Stimulated activated CD8-positive, alpha-beta memory T cell treated with anti-CD3 and anti-CD28 coated beads, Interleukin-15, amount 100 ng/mL, for 48 hours (primary cell): ENCODE results near the gene TMEM240.
"Not testable (repeated sequence)": the region's sequence is repeated elsewhere in the genome, so short reads cannot be mapped to it uniquely, and the experiment has no call there.

ENCODE experiments used
- DNase-seq, 2 donors: peaks; one replicate each; pipeline ENCODE4 v3.0.0-alpha.2; 2020; ENCODE audit warnings: low read depth in 2 of 2

Gene TMEM240

GRCh38 chr1:1524750-1525383 lies 15.6 kb downstream of the TMEM240 start:
- not testable (repeated sequence) for DNase-seq

GRCh38 chr1:1523651-1524050 lies 16.8 kb downstream of the TMEM240 start:
- not testable (repeated sequence) for DNase-seq

GRCh38 chr1:1523226-1523625 lies 17.2 kb downstream of the TMEM240 start:
- not testable (repeated sequence) for DNase-seq

- DNase-seq, result not testable (repeated sequence)
Observed at GRCh38 chr1:1522536-1522935, 17.9 kb downstream of the TMEM240 start.

- DNase-seq, result no peak
Observed at GRCh38 chr1:1521331-1521730, 19.1 kb downstream of the TMEM240 start.

GRCh38 chr1:1519805-1520505 lies 20.5 kb downstream of the TMEM240 start:
- not testable (repeated sequence) for DNase-seq

- not testable (repeated sequence) for DNase-seq
Observed at GRCh38 chr1:1518621-1519007, 21.8 kb downstream of the TMEM240 start.

- DNase-seq, result no peak
Observed at GRCh38 chr1:1517973-1518620, 22.3 kb downstream of the TMEM240 start.

- DNase-seq, result not testable (repeated sequence)
Observed at GRCh38 chr1:1516923-1517322, 23.5 kb downstream of the TMEM240 start.

- DNase-seq, result not testable (repeated sequence)
Observed at GRCh38 chr1:1514376-1514775, 26.0 kb downstream of the TMEM240 start.

GRCh38 chr1:1513675-1514074 lies 26.7 kb downstream of the TMEM240 start:
- not testable (repeated sequence) for DNase-seq

GRCh38 chr1:1512425-1512824 lies 28.0 kb downstream of the TMEM240 start:
- peak in 1 of 2 donors; percentile 10 for DNase-seq

- peak; percentile 97 for DNase-seq
Observed at GRCh38 chr1:1511533-1512285, 28.7 kb downstream of the TMEM240 start, which contains the start of gene ATAD3A. Gene ATAD3A, plus strand, starts transcription at chr1:1512162. Its CDS starts 107 bp downstream, at chr1:1512269.

GRCh38 chr1:1510912-1511532 lies 29.4 kb downstream of the TMEM240 start:
- DNase-seq, result no peak

GRCh38 chr1:1509465-1509850 lies 31.0 kb downstream of the TMEM240 start:
- DNase-seq, result not testable (repeated sequence)

- DNase-seq, result not testable (repeated sequence)
Observed at GRCh38 chr1:1508775-1509464, 31.5 kb downstream of the TMEM240 start.

GRCh38 chr1:1507305-1507704 lies 33.1 kb downstream of the TMEM240 start:
- DNase-seq, result no peak

- DNase-seq, result not testable (repeated sequence)
Observed at GRCh38 chr1:1505801-1506200, 34.6 kb downstream of the TMEM240 start.

- peak in 1 of 2 donors; percentile 24 for DNase-seq
Observed at GRCh38 chr1:1505366-1505798, 35.0 kb downstream of the TMEM240 start.

- peak; percentile 44 to 68 for DNase-seq
Observed at GRCh38 chr1:1504777-1505365, 35.6 kb downstream of the TMEM240 start.
